ENCODE data around the gene YY1AP1.
A peak's percentile ranks its signal among the peaks of the same experiment; 100 is the strongest.
"Not testable (repeated sequence)": the region's sequence is repeated elsewhere in the genome, so short reads cannot be mapped to it uniquely, and the experiment has no call there.

Gene YY1AP1

GRCh38 chr1:155688324-155689080 lies at the start of gene YY1AP1:
Gene YY1AP1 (minus strand): TSS chr1:155688774. CDS start chr1:155680436, 8,338 bp downstream.
- peaks cover 7% of the 10 kb centered on the region for H3K36me3 ChIP-seq (ENCODE audit: control insufficient read depth, insufficient read depth, low read length)

DNA sequence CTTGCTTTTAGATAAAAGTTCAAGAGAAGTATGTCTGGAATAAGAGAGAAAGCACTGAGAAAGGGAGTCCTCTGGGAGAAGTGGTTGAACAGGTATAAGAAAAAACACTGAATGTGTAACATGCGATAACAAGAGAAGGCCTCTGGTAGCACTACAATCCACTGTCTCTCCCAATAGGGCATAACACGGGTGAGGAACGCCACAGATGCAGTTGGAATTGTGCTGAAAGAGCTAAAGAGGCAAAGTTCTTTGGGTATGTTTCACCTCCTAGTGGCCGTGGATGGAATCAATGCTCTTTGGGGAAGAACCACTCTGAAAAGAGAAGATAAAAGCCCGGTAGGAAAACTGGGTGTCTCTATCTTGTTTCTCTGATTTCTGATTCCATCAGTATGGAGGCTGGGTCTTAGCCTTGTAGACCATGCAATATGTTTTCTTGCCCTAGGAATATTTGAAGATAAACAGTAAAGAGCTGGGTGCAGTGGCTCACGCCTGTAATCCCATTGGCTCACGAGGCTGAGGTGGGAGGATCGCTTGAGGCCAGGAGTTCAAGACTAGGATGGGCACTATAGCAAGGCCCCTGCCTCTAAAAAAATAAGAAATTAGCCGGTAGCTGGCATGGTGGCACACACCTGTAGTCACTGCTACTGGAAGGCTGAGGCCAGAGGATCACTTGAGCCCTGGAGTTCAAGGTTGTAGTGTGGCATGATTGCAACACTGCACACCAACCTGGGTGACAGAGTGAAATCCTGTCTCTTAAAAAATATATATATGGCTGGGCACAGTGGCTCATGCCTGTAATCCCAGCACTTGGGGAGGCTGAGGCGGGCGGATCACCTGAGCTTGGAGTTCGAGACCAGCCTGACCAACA lies 40.7 kb upstream of the YY1AP1 start:
- DNase-seq (ENCODE audit: extremely low read depth, insufficient read length), result no peak
- TF ChIP-seq CTCF (IDR thresholded peaks at IDR 0.05; ENCODE audit: insufficient read depth, low read length, poor library complexity, severe bottlenecking), result peak; percentile 72
- H3K4me3 ChIP-seq (replicated peaks; ENCODE audit: low read depth, low read length), result no peak overlapping the region
- no peaks in the 10 kb centered on the region for H3K27me3 ChIP-seq (replicated peaks; ENCODE audit: control insufficient read depth, insufficient read depth, low read length)
- H3K36me3 ChIP-seq (ENCODE audit: control insufficient read depth, insufficient read depth, low read length), result peaks cover 11% of the 10 kb centered on the region

More at GRCh38 chr1:155688324-155689080, at the start of gene YY1AP1:
- TF ChIP-seq CTCF (IDR thresholded peaks at IDR 0.05; ENCODE audit: insufficient read depth, low read length, poor library complexity, severe bottlenecking), result no peak
- no peaks in the 10 kb centered on the region for H3K27me3 ChIP-seq (replicated peaks; ENCODE audit: control insufficient read depth, insufficient read depth, low read length)
- peak within 1 kb of the TSS; percentile 93 for H3K4me3 ChIP-seq (replicated peaks; ENCODE audit: low read depth, low read length)
- peak; percentile 95 for DNase-seq (ENCODE audit: extremely low read depth, insufficient read length)

DNA sequence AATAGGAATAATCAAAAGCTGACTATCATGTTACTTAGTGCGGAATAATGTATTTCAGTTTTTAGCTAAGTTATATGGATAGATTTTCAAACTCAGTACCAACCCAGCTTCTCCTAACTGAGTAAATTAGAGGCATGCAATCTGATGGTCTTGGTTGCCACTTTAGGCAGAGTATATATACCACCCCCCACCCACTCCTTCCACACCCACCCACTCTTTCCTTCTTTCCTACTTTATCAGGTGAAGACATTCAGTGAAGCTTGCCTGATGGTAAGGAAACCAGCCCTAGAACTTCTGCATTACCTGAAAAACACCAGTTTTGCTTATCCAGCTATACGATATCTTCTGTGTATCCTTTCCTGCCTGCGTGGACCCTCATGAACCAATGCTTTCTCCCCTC lies 36.6 kb upstream of the YY1AP1 start:
- H3K27me3 ChIP-seq (replicated peaks; ENCODE audit: control insufficient read depth, insufficient read depth, low read length), result no peaks in the 10 kb centered on the region
- no peak for TF ChIP-seq CTCF (IDR thresholded peaks at IDR 0.05; ENCODE audit: insufficient read depth, low read length, poor library complexity, severe bottlenecking)
- H3K36me3 ChIP-seq (ENCODE audit: control insufficient read depth, insufficient read depth, low read length), result peaks cover 10% of the 10 kb centered on the region
- no peak overlapping the region for H3K4me3 ChIP-seq (replicated peaks; ENCODE audit: low read depth, low read length)
- DNase-seq (ENCODE audit: extremely low read depth, insufficient read length), result no peak

GRCh38 chr1:155719703-155720102 lies 31.1 kb upstream of the YY1AP1 start:
- no peak for DNase-seq (ENCODE audit: extremely low read depth, insufficient read length)
- H3K4me3 ChIP-seq (replicated peaks; ENCODE audit: low read depth, low read length), result no peak overlapping the region
- no peaks in the 10 kb centered on the region for H3K27me3 ChIP-seq (replicated peaks; ENCODE audit: control insufficient read depth, insufficient read depth, low read length)
- H3K36me3 ChIP-seq (ENCODE audit: control insufficient read depth, insufficient read depth, low read length), result peaks cover 5% of the 10 kb centered on the region
- TF ChIP-seq CTCF (IDR thresholded peaks at IDR 0.05; ENCODE audit: insufficient read depth, low read length, poor library complexity, severe bottlenecking), result no peak

DNA sequence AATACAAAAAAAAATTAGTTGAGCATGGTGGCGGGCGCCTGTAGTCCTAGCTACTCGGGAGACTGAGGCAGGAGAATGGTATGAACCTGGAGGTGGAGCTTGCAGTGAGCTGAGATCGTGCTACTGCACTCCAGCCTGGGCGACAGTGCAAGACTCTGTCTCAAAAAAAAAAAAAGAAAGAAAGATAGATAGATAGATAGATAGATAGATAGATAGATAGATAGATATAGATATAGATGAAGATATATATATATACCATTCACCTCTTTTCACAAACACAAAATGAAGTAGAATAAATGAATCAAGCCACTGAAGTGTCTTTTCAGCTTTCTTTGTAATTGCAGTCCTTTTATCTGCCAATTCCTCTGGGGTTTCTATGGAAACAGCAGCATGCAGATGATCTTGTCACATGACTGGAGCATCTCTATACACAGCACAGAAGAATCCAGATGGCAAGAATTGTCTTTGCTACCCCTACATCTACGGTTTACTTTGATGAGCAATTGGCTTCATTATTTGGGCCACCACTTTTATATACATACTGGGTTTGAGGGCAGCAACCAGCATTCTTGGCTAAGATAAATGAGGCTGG lies 30.0 kb upstream of the YY1AP1 start:
- not testable (repeated sequence) for H3K36me3 ChIP-seq (ENCODE audit: control insufficient read depth, insufficient read depth, low read length); H3K4me3 ChIP-seq (replicated peaks; ENCODE audit: low read depth, low read length); H3K27me3 ChIP-seq (replicated peaks; ENCODE audit: control insufficient read depth, insufficient read depth, low read length); DNase-seq (ENCODE audit: extremely low read depth, insufficient read length)

DNA sequence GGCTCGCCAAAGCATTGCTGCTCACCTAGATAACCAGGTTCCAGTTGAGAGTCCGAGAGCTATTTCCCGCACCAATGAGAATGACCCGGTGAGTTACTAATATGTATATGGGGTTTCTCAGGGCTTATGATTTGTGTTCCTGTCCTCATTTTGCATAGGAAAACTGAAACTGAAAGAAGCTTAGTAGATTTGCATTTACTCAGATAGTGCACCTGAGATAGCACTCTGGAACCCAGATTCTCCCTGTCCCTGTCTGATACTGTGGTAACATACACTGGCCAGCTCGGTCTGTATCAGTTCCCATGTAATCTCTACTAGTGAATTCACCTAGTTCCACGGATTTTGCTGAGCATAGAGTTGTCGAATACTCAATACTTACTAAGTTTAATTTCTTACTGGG lies 28.5 kb upstream of the YY1AP1 start:
- H3K4me3 ChIP-seq (replicated peaks; ENCODE audit: low read depth, low read length), result no peak overlapping the region
- peak; percentile 27 for DNase-seq (ENCODE audit: extremely low read depth, insufficient read length)
- no peaks in the 10 kb centered on the region for H3K27me3 ChIP-seq (replicated peaks; ENCODE audit: control insufficient read depth, insufficient read depth, low read length)
- TF ChIP-seq CTCF (IDR thresholded peaks at IDR 0.05; ENCODE audit: insufficient read depth, low read length, poor library complexity, severe bottlenecking), result no peak
- H3K36me3 ChIP-seq (ENCODE audit: control insufficient read depth, insufficient read depth, low read length), result peaks cover 3% of the 10 kb centered on the region

All from GM06990 (cell line).